GM18508 (cell line): ENCODE results near the gene HP1BP3.

Experiments
- ATAC-seq: cut with Tn5 transposase; IDR thresholded peaks from one replicate; pipeline ENCODE4 v1.9.1; 2021; ENCODE audit warnings: moderate number of reproducible peaks; ENCODE audit not compliant: insufficient read depth, unreplicated experiment

Gene HP1BP3

DNA sequence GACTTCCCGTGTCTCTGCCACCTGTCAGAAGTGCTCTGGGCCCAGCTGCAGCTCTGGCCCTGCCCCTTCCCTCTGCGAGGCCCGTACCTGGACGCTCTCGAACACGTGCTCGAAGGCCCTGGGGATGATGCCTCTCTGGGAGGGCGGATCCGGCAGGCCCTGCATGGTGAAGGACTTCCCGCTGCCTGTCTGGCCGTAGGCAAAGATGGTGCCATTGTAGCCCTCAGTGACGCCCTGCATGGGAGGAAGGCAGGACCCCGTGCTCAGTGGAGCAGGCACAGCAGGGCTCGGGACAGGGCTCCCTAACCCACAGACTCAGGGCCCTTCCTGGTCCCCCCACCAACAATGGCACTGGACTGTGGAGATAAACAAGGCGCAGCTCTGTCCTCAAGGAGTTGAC, 71.7 kb downstream of the HP1BP3 start:
- no peak for ATAC-seq

DNA sequence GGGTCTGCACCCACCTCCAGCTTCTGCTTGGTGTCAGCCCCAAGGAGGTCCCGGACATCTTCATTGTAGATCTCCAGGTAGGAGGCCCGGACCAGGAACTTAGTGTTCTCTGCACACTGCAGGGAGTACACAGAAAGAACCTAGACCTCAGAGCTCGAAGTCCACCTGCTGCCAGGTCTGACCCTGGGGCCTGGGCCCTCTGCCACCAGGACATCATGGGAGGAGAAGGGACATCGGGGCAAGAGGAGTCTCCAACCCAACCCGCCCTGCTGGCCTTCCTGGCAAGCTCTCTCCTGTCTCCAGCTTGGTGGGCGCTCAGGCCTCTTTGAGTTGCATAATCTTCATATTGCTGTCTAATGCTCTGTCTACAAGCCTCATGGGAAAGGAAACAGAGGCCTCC, 73.7 kb downstream of the HP1BP3 start:
- no peak for ATAC-seq

DNA sequence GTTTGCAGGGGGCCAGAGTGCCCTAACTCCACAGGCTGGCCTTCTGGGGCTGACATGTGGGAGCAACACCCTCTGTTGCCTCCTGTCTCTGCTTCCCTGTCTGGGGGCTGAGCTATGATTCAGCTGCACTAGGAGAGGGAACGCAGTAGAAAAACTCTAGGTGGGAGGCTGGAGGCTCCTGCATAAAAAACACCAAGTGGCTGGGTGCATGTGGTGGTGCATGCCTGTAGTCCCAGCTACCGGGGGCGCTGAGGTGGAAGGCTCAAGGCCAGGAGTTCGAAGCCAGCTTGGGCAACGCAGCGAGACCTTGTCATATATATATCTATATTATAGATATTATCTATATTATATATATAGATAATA, 74.9 kb downstream of the HP1BP3 start:
- ATAC-seq: no peak

DNA sequence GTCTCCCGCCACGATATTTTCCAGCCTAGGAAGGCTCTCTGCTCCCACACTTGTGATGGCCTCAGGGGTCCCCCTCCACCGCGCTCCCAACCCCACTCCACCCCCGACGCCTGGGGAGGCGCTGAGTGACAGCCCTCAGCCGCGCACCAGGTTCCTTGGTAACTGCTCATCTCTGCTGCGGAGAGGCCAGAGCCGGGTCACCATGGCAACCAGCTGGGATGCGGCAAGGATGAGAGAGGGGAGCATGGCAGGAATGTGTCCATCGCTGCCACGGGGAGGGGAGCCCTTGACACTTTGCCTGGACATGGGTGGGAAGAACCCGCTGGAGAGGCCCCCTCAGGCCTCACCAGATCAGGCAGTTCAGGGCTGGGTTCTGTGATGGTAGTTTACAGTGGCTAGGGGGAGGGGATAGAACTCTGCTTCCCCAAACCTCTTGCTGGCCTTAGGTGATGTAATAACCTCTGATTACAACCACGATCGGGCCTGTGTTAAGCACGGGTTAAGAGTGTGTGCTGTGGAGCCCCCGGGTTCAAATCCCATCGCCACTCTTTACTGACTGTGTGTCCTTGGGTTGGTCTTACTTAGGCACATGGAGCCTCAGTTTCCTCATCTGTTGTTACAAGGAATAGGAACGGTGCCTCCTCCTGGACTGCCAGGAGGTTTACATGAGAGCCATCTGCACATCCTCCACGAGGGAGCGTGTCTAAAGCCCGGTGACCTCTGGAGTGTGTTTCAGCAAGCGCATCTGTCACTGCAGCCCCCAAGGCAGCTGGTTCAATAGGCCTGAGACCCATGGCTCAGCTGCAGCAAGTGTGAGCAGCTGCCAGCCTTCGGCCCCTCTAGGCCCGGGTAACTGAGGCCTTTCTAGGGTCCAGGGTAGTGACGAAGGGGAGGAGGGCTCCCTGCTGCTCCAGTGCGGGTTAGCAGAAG, 75.6 kb downstream of the HP1BP3 start:
- ATAC-seq: no peak

DNA sequence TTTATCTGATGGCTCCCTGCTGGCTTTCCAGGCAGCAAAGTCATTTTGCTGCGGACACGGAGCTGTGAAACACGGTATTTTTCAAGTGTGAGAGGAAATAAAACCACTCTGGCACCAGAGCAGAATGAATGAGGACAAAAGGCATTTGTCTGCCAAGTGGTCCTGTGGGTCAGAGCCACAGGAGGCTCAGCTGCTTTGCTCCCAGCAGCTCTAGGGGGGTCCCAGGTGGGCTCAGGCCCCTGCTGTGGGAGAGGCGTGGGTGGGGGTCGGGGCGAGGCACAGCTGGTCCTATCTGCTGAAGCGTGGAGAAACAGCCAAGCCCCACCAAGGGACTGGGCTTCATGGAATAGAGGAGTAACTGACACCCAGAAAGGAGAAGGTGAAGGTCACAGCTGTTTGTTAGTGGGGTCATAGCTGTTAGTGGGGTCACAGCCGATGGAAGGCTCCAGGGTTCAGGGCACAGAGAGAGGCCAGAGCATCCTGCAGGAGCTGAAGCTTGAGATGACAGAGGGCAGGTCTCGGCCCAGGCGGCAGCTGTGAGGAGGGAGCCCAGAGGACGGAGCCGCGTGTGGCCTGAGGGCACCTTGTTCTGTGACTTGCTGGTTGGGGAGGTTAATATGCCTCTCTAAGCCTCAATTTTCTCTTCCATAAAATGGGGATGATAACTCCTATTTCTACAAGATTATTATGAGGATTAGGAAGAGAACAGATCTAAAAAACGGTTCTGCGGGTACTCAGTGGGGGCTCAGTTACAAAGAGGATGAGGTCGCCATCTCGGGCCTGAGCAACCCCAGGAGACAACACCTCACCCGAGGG, 76.4 kb downstream of the HP1BP3 start:
- ATAC-seq: no peak

DNA sequence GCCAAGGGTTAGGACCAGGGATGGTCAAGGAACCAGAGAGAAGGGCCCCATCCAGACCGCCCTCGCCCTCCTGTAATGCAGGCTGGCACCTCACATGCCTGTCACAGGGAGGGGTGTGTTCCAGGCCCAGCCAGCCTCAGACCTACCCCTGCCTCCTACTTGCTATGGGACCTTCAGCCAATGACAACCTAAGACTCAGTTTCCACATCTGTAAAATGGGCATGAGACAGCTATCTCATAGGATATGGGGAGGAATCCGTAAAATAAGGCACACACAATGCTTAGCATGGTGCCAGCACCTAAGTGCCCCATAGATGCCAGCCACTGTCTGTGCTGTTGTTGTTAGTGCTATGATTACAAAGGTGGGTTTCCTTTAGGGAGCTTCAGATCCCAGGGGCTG, 77.2 kb downstream of the HP1BP3 start:
- no peak for ATAC-seq

DNA sequence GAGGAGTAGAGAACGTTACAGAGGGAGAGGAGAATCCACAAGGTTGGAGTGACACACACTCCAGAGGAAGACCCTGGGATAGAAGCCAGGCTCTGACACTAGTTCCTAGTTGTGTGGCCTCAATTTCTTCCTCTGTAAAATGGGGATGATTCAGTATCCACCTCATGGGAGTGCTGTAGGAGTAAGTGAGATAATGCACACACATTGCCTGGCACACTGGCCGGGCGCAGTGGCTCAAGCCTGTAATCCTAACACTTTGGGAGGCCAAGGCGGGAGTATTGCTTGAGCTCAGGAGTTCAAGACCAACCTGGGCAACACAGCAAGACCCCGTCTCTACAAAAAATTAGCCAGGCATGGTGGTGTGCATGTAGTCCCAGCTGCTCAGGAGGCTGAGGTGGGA, 78.2 kb downstream of the HP1BP3 start:
- ATAC-seq: no peak

DNA sequence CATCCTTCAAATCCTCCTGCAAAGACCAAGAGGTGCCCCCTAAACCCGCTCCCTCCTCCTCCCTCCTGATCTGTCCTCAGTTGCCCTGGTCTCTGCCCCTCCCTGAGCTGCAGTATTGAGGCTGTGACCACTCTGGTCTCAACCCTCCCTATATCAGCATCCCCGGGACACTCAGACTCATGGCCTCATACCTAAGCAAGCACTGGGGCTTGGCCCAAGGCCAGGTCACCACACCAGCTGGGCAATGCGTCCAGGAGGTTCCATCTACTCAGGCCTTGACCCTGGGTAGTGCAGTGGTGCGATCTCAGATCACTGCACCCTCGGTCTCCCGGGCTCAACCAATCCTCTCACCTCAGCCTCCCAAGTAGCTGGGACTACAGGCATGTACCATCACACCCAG, 79.0 kb downstream of the HP1BP3 start:
- ATAC-seq: no peak

DNA sequence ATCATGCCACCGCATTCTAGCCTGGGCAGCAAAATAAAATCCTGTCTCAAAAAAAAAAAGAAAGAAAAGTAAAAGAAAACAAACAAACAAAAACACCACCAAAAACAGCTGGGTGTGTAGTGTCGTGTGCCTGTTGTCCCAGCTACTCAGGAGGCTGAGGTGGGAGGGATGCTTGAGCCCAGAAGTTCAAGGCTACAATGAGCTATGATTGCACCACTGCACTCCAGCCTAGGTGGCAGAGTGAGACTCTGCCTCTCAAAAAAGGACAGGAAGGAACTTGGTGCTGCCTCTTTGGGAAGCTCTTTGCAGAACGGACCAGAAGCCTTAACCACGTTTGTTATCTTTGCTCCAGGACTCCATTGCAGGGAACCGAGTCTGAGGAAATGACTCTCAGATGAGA, 80.3 kb downstream of the HP1BP3 start:
- ATAC-seq: no peak

DNA sequence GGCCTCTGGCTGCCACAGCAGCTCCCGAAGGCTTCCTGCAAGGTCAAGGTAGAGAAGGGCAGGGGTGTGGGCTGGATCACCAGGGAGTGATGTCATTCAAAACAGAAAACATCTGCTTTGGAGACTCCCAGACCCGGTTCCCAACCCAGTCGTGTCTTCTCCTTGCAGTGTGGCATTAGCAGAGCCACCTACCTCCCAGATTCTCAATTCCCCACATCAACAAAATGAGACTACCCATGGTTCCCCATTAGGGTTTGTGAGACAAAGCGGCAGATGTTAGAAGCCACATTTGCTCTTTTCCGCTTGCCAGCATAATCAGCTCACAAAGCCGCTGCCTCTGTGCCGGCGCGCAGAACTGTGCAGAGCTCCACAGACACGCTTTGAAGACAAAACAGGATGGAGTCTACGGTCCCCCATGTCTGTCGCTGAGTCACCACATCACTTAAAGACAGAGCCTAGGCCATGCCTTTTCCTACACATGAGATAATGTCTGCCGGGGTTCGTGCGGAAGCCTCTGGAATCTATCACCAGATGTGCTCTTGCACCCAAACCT, 81.8 kb downstream of the HP1BP3 start:
- ATAC-seq: no peak

DNA sequence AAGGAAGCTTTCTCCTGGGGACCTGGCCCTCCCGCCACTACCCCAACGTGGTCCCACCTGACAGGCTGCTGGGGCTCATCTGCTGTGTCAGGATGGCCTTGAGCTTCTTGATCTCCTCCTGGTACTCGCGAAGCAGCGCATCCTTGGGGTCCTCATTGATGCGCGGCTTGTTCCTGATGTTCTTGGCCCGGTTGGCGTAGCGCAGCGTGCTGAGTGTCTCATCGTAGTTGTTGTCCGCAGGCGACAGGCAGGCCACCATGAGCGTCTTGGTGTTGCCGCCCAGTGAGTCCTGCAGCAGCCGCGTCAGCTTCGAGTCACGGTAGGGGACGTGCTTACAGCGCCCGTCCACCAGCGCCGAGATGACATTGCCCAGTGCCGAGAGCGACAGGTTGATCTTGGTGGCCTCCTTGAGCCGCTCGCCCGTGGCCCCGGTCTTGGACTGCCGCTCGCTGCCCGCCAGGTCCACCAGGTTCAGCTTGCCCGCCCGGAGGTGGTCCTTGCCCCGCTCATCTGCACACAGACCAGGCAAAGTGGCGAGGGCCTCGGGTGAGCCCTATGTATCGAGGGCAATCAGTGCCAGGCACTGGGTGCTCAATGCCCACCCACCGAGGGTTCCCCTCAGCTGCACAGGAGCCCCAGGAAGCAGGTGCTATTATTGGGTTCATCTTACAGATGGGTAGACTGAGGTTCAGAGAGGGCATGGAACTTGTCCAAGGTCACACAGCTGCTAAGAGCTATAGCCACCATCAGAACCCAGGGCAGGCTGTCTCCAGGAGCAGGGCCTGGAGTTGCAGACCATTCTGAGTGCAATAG, 82.5 kb downstream of the HP1BP3 start:
- no peak for ATAC-seq

DNA sequence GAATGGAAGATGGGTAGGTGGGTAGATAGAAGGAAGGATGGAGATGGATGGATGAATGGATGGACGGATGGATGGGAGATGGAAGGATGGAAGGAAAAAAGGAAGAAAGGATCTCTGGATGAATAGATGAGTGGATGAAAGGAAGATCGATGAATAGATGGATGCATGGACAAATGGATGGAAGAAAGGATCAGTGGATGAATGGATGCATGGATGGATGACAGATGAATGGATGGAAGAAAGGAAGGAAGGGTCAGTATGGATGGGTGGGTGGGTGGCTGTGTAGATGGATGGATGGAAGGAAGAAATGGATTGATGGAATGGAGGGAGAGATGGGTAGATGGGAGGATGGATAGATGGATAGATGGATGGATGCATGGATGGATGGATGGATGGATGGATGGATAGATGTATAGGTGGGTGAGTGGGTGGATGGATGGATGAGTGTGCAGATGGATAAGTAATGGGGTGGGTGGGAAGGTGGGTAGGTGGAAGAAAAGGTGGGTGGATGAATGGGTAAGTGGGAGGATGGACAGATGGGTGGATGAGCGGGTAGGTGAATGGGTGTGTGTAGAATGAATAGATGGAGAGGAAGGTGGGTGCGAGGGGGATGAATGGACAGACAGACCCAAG, 83.9 kb downstream of the HP1BP3 start:
- no peak for ATAC-seq

DNA sequence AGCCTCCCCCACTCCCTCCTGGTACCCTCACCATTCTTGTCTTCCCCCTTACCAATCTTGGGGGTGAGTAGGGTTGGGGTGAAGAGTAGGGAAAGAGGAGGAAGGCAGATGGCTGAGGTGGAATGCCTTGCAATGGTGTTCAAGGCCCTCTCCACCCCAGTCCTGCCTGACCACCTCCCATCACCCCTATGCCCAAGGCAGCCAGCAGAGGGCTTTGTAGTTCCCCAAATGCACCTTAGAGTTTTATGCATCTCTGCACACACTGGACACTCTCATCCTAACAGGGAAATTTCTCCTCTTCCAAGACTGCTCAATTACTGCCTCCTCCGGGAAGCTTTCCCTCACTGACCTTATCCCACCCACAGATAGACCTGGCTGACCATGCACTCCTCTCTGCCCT, 84.7 kb downstream of the HP1BP3 start:
- no peak for ATAC-seq

DNA sequence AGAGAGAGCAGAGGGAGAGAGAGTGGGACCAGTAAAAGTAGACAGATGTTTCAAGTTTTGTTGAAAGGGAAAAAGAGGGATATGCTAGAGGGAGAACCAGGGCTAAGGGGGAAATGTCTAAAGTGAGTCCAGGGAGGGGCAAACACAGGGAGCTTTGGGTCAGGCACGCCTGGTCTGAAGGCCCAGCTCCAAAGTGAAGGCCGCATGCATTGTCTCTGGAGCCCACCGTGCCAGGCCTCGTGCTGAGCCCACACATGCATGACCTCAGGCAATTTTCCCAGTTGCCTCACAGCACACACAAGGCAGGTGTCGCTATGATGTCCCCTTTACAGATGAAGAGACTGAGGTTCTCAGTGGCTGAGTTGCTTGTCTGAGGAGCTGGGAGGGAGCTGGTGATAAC, 85.3 kb downstream of the HP1BP3 start:
- ATAC-seq: no peak

DNA sequence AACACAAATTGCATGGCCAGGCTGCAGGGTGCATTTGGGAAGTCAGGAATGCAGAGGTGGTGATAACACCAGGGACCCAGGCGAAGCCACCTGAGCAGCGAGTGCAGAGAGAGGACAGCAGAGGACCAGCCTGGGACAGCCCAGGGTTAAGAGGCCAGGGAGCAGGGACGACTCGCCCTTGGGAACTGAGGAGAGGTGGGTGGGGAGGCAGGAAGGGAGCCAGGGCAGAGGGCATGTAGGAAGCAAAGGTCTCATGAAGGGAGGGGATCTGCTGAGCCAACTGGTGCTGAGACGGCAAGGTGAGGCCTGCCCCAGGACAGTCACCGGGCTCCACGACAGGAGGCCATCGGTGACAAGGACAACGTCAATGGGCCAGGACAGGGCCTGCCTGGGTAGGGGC, 85.7 kb downstream of the HP1BP3 start:
- no peak for ATAC-seq

DNA sequence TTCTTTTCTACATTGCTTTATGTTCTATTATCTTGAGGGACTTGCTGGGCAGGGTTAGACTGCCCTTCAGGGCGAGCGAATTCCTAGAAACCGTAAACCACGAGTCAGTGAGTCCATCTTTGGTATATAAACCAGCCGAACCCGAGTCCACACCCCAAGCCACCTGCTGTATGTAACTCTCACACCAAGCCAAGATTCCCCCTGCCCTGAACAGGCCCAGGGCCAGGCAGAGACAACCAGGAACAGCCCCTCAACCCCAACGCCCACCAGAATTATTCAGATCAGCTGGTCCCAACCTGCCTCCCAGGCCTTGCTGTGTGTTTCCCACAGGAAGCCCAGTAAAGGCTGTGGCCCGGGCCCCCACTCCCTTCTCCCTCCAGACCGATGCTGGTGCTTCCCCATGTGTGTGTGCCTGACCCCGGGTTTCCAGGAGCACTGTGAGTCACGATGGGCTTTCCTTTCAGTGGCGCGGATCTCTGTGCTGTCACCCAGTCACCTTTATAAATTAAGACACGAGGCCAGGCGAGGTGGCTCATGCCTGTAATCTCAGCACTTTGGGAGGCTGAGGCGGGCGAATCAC, 86.4 kb downstream of the HP1BP3 start:
- ATAC-seq: no peak

DNA sequence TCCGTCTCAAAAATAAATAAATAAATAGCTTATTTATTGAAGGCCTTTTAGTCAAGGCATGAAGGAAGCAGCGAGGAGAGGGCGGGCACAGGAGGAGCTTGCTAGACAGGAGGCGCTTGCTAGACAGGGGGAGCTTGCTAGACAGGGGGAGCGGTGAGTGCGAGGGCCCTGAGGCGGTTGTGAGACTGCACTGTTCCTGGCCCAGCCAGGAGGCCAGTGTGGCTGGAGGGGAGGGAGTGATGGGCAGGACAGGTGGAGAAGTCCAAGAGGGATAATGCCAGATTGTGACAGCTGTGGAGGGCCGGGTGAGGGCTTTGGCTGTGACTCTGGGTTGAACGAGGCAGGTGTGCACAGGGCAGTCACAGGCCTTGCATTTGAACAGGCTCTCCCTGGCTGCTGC, 87.5 kb downstream of the HP1BP3 start:
- no peak for ATAC-seq

DNA sequence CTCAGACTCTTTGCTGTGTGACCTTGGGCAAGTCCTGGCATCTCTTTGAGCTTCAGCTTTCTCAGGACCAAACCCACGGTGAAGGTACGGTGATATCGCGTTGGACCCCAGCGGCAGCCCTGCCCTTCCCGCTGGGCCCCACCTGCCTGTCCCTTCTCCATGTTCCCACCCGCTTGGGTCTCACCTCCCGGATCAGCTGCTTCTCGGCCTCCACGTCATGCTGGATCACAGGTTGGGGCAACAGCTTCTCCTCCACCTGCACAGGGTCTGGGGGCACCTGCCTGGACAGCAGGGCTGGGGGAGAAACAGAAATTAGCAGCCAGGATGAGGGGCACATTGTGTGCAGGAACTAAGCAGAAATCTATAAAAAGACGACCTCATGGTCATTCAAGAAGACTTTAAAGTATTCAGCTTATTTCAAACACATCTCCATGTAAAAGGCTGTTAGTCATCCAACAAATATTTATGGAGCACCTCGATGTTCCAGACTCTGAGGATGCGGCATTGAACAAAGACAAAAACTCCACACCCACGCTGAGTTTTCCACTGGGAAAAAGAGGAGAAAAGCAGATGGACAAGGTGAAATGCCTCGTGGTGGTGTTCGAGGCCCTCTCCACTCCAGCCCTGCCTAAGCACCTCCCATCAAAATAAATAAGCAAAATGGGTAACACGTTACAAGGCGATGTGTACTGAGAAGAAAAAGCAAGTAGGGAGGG, 88.8 kb downstream of the HP1BP3 start:
- no peak for ATAC-seq

DNA sequence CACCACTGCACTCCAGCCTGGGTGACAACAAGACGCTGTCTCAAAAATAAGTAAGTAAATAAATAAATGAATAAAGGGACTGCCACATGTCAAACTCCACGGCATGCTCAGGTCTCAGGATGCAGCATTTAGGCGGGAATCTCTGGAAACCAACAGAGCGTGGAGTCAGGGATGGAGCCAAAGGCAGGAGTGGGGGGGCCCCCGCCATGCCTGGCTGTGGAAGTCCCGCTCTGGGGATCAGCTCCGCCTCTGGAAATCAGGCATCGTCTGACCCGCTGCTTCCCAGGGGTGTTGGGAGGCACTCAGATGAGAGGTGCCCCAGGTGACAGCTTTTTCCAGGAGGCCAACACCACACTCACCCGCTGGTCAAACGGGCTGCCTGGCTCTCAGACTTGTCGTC, 89.5 kb downstream of the HP1BP3 start:
- no peak for ATAC-seq
